GM12878 (cell line): ENCODE results near the gene ITPRIPL1. TPM values are rescaled to one million over a fixed set of nuclear protein-coding genes. Genes with fewer than 3 reads are reported as not detected.

Experiments used
- BHLHE40 ChIP-seq, 2 experiments: fragments of 450-650 bp in 1 of 2; IDR thresholded peaks; 2 replicates each; pipeline ENCODE4 v1.6.1; 2011 to 2017; ENCODE audit warnings: low read depth in 2 of 2, borderline replicate concordance in 1 of 2, improper control_type of control experiment in 1 of 2, low read length in 1 of 2, mild to moderate bottlenecking in 1 of 2
- CUX1 ChIP-seq: IDR thresholded peaks from 2 replicates; pipeline ENCODE4 v1.6.1; 2012; ENCODE audit warnings: improper control_type of control experiment, low read depth, low read length; ENCODE audit not compliant: insufficient replicate concordance
- E2F4 ChIP-seq: IDR thresholded peaks from 2 replicates; pipeline ENCODE4 v1.6.1; 2012; ENCODE audit warnings: low read depth, low read length, improper control_type of control experiment
- ETV6 ChIP-seq, 2 experiments: fragments of 450-650 bp in 1 of 2; IDR thresholded peaks in 1 of 2; conservative IDR thresholded peaks in 1 of 2; 2 replicates each; pipeline ENCODE4 v1.6.1; 2014; ENCODE audit warnings: antibody characterized with exemption in 1 of 2, borderline replicate concordance in 1 of 2, low read depth in 1 of 2, mild to moderate bottlenecking in 1 of 2, moderate library complexity in 1 of 2
- GABPA ChIP-seq: IDR thresholded peaks from 2 replicates; pipeline ENCODE4 v1.6.1; 2014; ENCODE audit warnings: antibody characterized with exemption, low read depth, mild to moderate bottlenecking, inconsistent platforms
- JUNB ChIP-seq: IDR thresholded peaks from 2 replicates; pipeline ENCODE4 v1.6.1; 2016; ENCODE audit warnings: antibody characterized with exemption, mild to moderate bottlenecking
- MEF2A ChIP-seq: IDR thresholded peaks from 2 replicates; pipeline ENCODE4 v1.6.1; 2011; ENCODE audit warnings: low read depth, mild to moderate bottlenecking, low read length, moderate library complexity; ENCODE audit not compliant: insufficient read depth
- SIN3A ChIP-seq: IDR thresholded peaks from 2 replicates; pipeline ENCODE4 v1.6.1; 2012; ENCODE audit warnings: low read depth, low read length, improper control_type of control experiment
- SMAD5 ChIP-seq: IDR thresholded peaks from 2 replicates; pipeline ENCODE4 v1.6.1; 2016; ENCODE audit warnings: antibody characterized with exemption, low read depth
- SP1 ChIP-seq: IDR thresholded peaks from one replicate; pipeline ENCODE4 v1.6.1; 2011; ENCODE audit warnings: low read depth, low read length
- SUPT20H ChIP-seq: IDR thresholded peaks from 2 replicates; pipeline ENCODE4 v1.6.1; 2011; ENCODE audit warnings: low read depth, mild to moderate bottlenecking, low read length, moderate library complexity, borderline replicate concordance; ENCODE audit not compliant: control insufficient read depth
- ZNF687 ChIP-seq: fragments of 450-650 bp; IDR thresholded peaks from 2 replicates; pipeline ENCODE4 v1.6.1; 2017; ENCODE audit warnings: mild to moderate bottlenecking, moderate library complexity
- polyA plus RNA-seq, 11 experiments: library from polyadenylated mRNA; depleted of rRNA in 4 of 11; unstranded in 6 of 11; stranded (reverse) in 5 of 11; fragments of >200 nt; fragmentation: Nextera tagmentation in 4 of 11; fragmentation: Illumina TruSeq in 1 of 11; extraction: Ambion mirVana in 4 of 11; extraction: Trizol in 1 of 11; gene quantifications; 1 replicate in 1 of 11; 2 replicates in 10 of 11; pipeline versions ENCODE4 v1.2.1 to v1.2.3, GENCODE V29; 2011 to 2016; ENCODE audit warnings: inconsistent platforms in 2 of 11, missing spikeins in 2 of 11, low read depth in 1 of 11
- total RNA-seq, 4 experiments: library from RNA; depleted of rRNA in 3 of 4; stranded (reverse); fragments of >200 nt in 3 of 4; fragmentation: Illumina TruSeq in 1 of 4; extraction: Trizol in 1 of 4; gene quantifications; 2 replicates each; pipeline versions ENCODE4 v1.2.1 to v1.2.3, GENCODE V29; 2013 to 2021

The ITPRIPL1 gene
- total and polyA plus RNA-seq, 10 of the 15 experiments (the other 5 are each of a cell fraction or from before 2014, with no cell fraction given) = 4.9 to 28.7 (median 14.3) TPM

- TF ChIP-seq CUX1 (no peak), BHLHE40 (IDR thresholded peaks at IDR 0.05; ENCODE audit: borderline replicate concordance in 1 of 2, low read depth in 2 of 2, low read length in 1 of 2) (no peak), ZNF687 (no peak), SP1 (no peak), ETV6 (conservative IDR thresholded peaks at IDR 0.05 in 1 of 2, IDR thresholded peaks at IDR 0.05 in 1 of 2; ENCODE audit: borderline replicate concordance in 1 of 2, low read depth in 1 of 2) (no peak), SUPT20H (no peak), SIN3A (no peak), E2F4 (no peak), SMAD5 (no peak), MEF2A (no peak), GABPA (0 out of 2 replicates have a peak, but pooled peaks have one; percentile 12), JUNB (peak; percentile 77)
- TF ChIP-seq, all 136 proteins: peak for 5
Measured at GRCh38 chr2:96340493-96341414, 15.6 kb downstream of the ITPRIPL1 start (continued).
